ENCODE results near the gene SESN3.

DNA sequence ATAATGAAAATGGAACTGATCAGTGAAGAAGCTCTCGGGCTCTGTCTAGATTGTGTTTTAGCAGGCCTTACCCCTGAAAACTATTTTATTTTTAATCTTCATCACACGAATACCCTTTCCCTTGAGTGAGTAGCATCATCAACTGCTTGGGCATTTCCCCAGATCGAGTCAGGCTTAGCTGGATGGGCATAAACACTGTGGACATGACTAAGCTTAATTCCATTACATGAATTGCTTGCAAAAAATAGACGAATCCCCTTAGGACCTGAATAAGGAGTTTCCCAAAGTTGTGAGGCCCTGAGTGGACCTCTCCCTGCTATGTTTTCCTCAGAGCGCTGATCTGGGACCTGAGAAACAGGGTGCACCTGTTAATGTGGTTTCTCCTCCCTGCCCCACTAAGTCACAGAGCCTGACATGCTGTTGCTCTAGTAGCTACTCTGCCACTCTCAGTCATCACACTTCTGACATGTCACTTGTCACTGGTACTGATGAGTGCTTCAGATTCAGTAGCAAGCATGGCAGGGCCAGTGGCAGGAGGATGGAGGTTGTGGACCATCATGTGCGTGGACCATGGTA lies 87.8 kb downstream of the SESN3 start:
- TF ChIP-seq, protein P1, sequence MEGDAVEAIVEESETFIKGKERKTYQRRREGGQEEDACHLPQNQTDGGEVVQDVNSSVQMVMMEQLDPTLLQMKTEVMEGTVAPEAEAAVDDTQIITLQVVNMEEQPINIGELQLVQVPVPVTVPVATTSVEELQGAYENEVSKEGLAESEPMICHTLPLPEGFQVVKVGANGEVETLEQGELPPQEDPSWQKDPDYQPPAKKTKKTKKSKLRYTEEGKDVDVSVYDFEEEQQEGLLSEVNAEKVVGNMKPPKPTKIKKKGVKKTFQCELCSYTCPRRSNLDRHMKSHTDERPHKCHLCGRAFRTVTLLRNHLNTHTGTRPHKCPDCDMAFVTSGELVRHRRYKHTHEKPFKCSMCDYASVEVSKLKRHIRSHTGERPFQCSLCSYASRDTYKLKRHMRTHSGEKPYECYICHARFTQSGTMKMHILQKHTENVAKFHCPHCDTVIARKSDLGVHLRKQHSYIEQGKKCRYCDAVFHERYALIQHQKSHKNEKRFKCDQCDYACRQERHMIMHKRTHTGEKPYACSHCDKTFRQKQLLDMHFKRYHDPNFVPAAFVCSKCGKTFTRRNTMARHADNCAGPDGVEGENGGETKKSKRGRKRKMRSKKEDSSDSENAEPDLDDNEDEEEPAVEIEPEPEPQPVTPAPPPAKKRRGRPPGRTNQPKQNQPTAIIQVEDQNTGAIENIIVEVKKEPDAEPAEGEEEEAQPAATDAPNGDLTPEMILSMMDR (IDR thresholded peaks at IDR 0.05) = no peak
- TF ChIP-seq REST (IDR thresholded peaks at IDR 0.05; ENCODE audit: insufficient read depth in 1 of 2, low read depth in 2 of 2, low read length in 1 of 2) (no peak), TCF7L2 (IDR thresholded peaks at IDR 0.05; ENCODE audit: low read depth, low read length) (no peak), SIN3A (IDR thresholded peaks at IDR 0.05; ENCODE audit: borderline replicate concordance, insufficient read depth, low read depth, low read length) (no peak)
